ENCODE data around the gene SCLY.

SCLY gene

DNA sequence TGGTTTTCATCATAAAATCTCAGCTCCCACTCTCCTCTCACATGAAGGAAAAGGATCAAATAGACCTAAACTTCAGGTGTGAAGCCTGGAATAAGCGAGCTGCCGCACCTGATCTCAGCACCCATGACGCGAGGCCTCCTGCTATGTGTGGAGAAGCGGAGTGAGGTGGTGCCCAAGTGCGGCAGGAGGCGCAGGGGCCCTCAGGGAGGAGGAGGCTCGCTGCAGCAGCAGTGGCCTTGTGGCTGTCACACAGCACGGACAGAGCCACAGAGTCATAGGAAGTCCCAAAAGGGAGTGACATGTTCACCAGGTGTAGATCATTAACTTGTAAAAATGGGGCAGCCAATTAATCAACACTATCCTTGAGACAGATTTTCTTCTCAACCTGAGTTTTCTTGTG is 9.1 kb downstream of the SCLY start:
- no peak for DNase-seq (ENCODE audit: low spot score)

DNA sequence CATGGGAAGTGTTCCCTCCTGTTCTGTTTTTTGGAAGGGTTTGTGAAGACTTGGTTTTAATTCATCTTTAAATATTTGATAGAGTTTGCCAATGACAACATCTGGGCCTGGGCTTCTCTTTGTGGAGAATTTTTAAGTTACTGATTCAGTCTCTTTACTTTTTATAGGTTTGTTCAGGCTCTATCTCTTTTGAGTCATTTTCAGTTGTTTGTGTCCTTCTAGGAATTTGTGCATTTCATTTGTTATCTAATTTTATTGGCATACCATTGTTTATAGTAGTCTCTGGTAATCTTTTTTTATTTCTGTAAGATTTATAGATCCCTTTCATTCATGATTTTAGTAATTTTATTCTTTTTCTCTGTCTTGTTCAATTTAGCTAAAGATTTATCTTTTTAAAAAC is 14.6 kb downstream of the SCLY start:
- no peak for DNase-seq (ENCODE audit: low spot score)

DNA sequence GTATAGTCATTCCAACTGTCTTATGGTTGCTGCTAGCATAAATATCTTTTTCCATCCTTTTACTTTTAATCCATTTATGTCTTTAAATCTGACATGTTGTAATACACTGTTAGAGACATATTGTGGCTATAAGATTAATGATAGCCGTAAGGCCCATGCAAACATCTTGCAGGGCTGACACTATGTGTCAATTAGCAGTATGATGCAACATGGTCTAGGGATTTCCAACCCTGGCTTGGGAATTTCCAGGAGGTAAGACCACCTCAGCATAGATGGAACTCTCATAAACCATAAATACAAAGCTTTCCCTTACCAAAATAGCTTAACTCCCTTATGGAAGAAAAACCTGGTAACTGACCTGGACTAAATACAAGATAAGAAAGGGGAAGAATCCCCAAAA is 16.5 kb downstream of the SCLY start:
- DNase-seq (ENCODE audit: low spot score) = no peak

DNA sequence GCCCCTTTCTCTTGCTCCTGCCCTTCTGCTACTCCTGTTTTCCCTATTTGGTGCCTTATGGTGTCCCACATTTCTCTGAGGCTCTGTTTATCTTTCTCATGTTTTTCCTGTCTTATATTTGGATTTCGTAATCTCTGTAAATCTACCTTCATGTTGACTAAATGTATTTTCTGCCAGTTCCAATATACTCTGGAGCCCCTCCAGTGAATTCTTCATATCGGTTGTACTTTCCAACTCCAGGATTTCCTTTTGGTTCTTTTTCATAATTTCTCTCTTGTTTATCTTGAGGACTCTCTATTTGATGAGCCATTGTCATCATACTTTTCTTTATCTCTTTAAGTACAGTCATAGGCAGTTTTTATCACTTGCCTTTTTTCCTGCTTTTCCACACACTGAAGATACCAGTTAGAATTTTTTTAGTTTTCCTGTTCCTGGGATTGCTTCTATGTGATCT is 19.1 kb downstream of the SCLY start:
- no peak for DNase-seq (ENCODE audit: low spot score)

DNA sequence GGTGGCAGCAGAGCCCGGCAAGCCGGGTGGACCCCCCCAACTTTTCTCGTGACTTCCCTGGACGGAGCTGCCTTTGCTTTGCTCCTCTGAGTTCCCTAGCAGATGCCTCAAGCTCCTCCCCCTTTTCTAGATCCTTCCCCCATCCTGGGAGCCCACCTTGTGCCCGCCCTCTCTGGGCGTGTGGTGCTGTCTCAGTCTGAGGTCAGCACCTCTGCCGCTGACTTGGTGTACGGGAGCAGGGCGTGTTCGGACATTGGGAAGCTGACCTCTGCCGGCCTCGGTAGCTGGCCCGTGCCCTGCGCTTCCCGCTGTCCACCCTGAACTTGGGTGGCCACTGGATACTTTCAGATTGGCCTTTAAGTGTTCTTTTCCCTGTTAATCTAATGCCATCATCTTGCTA is 19.7 kb downstream of the SCLY start:
- no peak for DNase-seq (ENCODE audit: low spot score)

DNA sequence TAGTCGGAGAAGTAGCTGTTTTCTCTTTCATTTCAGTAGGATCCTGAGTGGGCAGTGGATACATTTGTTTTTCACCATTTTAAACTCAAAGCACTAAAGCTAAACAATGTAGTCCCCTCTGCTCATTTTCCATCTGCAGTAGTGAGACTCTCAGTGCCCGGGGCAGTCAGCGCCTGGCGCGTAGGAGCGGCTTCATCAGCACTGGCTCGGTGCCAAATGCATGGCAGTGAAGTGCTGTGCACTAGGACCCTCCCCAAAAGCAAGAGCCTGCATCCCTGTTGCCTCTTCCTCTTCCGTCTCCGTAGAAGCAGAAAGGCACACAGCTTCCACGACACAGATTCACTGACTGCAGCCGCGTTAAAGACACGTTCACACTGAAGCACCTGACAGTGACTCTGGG is 20.3 kb downstream of the SCLY start:
- no peak for DNase-seq (ENCODE audit: low spot score)

DNA sequence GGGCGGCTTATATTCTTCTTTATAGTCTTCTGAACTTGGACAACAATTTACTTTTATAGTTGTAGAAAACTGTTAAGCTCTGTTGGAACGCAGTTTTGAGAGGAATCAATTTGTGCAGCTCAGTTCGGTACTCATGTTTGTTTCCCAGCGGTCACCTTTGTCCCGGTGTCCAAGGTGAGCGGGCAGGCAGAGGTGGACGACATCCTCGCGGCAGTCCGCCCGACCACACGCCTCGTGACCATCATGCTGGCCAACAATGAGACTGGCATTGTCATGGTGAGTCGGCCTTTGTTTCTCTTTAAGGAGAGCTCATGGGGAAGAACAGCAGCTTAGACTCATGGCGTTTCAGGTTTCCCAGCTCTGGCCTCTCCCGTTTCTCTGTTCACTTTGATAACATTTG is 20.8 kb downstream of the SCLY start:
- no peak for DNase-seq (ENCODE audit: low spot score)

DNA sequence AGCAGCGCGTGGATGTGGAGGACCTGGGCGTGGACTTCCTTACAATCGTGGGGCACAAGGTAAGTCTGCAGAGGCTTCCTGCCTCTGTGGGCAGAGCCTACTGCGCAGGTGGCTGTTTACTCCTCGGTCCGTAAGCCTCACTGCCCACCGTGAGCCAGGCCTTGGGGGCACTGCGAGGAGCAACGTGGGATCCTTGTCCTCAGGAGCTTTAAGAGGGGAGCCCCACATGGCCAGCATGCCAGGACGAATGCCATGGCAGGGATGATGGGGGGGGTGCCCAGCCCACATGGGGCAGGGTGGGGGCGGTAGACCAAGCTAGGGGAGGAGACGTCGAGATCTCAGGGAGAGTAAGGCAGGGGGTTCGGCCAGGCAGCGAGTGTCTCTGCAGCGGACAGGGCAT is 21.4 kb downstream of the SCLY start:
- no peak for DNase-seq (ENCODE audit: low spot score)

DNA sequence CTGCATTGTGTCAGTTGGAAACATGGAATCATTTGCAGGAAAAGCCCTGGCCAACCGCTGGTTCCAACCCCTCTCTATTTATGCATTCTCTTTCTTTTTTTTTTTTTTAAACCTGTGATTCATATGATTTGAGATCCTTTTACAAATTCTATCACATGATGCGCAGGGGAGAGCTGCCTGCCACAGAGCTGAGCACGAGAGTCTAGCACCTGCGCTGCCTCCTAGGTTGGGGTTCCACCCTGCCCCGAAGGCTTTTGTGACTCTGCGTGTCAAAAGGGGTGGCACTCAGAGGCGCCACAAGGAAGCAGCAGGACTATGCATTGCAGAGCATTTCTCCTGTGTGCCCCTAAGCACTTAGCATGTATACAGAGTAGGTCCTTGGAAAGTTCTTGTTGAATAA is 22.0 kb downstream of the SCLY start:
- DNase-seq (ENCODE audit: low spot score) = no peak

DNA sequence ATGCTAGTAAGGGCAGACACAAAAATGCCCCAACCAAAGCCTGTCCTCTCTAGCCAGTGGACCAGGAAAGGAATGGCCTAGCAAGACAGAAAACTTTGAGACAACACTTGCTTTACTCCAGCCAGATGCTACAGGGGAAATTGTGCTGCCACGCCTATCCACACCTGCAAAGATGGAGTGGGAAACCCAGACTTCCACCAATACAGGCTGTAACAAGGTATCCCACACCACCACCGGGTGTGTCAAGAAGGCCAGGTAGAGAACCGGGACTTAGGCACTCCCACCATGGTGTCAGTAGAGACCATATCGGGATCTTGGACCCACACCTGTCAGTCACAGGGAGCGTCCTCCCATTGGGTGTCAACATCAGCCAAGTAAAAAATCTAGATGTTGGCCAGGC is 23.1 kb downstream of the SCLY start:
- DNase-seq (ENCODE audit: low spot score) = no peak

DNA sequence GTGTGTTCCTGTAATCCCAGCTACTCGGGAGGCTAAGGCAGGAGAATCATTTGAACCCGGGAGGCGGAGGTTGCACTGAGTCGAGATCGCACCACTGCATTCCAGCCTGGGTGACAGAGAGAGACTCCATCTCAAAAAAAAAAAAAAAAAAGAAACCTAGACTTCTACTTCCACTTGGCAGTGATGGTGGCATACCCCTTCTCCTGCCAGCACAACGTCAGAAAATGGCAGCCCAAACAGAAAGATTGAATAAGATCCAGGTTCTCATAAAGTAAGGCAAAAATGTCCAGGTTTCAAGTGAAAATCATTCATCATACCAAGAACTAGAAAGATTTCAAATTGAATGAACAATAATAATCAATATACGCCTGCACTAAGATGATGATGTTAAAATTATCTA is 24.0 kb downstream of the SCLY start:
- DNase-seq (ENCODE audit: low spot score) = no peak

DNA sequence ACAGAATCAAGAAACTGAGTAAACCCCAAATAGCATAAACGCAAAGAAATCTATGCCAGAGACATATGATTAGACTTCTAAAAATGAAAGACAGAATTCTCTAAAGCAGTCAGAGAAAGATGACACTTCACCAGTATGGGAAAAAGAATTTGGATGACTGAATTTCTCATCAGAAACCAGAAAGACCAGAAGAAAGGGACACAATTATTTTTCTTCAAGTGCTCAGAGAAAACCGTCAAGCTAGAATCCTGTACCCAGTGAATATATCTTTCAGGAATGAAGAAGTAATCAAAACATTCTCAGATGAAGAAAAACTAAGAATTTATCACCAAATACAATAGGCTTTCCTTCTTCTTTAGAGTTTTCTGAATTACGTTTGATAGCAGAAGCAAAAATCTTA is 25.1 kb downstream of the SCLY start:
- DNase-seq (ENCODE audit: low spot score) = no peak

DNA sequence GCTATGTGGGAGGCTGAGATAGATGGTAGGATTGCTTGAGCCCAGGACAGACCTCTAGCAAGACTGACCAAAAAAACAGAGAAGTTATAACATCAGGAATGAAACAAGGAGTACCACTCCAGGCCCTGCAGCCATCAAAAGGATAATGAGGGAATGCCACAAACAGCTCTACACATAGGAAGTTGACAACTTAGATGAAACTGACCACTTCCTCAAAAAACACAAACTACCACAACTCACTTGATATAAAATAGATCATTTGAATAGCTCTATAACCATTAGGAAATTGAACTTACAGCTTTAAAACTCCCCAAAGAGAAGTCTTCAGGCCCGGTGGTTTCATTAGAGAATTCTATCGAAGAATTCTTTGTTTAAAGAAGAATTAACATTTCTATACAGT is 26.4 kb downstream of the SCLY start:
- no peak for DNase-seq (ENCODE audit: low spot score)

DNA sequence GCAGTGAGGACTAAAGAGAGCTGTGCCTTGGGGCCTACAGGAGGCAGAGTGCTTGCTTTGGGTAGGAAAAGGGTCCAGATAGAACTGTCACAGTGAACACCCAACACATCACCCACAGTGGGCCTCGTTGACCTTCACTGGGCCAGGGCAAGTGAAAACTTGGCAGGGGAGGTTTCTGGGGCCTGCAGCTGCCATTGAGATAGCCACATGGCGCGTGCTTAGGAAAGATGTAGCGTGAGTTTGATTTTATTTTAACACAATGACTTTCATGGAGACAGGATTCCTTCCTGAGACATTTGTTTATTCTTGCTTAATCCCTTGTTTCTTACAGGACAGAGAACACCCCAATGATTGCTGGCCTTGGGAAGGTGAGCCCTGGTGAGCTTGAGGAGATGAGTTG is 30.1 kb downstream of the SCLY start:
- DNase-seq (ENCODE audit: low spot score) = no peak

DNA sequence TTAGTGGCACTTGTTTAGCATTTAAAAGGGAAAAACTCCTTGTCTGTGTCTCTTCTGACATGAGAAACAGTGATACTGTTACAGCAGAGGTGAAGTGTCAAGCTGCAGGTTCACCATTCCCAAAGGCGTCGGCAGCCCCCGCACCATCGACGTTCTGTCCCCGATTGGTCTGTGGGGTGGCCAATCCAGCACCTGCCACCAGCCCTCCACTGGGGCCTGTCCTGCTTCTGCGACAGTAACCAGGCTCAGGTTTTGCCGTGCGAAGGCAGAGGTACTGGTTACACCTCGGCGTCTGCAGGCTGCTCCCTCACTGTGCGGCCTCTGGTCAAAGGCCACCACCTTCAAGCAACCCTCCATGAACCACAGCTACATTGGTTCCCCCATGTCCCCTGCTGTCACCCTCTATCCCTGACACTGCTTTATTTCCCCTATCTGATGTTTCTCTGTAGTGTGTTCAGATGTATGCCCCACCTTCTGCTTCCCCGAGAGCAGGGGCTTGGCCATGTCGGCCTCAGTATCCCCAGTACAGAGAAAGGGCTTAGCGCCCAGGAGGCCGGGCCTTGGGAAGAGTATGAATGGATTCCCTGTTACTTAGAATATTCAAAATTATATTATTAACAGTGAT is 30.7 kb downstream of the SCLY start:
- peak; percentile 5 for DNase-seq (ENCODE audit: low spot score)

DNA sequence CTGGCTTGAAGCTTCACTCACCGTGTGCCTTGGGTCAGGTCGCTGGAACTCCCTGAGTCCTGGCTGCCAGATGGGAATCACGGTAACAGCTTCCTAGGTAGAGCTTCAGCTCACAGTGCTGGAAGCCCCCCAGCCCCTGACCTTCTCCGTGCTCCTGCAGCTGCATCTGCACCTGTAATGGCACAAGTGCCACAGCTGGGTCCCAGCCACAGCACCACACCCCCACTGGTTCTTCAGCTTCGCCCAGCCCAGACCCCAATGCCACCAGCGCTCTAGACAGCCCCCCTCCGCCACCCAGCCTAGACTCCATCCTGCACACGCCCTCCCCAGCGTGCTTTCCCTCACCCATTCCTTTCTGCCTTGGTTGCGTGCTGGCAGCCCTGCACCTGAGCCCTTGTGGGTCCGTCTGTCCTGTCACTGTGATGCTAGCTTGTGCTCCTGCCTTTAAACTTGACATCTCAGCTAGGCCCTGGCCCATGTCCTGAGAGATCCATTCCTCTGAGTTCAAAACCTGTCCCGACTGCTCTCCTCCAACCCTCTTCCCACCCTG is 31.8 kb downstream of the SCLY start:
- peak; percentile 4 for DNase-seq (ENCODE audit: low spot score)

DNA sequence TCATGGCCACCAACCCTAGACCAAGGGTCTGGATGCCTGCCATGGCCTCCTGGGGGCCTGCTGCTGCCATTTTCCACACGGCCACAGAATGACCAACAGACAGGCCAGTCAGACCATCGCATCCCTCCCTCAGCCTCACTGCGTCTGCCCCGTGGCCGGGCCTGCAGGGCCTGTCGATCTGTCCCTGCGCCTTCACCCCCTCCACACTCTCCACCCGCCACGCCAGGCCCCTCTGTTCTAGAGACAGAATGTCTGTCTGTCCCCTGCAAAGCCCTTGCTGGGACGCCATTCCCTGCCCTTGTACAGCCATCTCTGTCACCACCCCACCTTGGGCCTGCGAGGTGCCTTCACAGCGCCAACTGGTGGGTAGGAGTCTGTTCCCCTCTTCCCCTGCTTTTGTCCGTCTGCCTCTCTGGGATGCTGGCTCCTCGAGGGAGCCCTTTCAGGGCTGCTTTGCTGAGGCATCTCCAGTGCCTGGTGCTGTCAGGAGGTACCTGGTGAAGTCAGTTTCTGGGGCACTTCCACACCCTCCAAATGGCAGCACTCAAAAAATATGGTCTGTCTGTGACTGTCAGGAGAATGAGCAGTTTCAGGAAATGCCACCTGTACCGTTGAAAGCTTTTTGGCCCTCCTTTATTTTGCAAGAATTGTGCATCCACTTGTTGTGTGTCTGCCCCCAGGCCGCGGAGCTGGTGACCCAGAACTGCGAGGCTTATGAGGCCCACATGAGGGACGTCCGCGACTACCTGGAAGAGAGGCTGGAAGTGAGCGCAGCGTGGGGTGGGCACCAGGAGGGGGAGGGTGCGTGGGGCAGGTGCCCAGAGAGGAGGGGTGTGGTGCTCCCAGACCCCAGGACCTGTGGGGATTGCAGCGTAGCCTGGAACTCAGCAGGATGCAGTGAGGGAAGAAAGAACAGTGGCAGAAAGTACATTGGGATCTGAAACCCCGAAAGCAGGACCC is 32.7 kb downstream of the SCLY start:
- DNase-seq (ENCODE audit: low spot score) = peak; percentile 23

DNA sequence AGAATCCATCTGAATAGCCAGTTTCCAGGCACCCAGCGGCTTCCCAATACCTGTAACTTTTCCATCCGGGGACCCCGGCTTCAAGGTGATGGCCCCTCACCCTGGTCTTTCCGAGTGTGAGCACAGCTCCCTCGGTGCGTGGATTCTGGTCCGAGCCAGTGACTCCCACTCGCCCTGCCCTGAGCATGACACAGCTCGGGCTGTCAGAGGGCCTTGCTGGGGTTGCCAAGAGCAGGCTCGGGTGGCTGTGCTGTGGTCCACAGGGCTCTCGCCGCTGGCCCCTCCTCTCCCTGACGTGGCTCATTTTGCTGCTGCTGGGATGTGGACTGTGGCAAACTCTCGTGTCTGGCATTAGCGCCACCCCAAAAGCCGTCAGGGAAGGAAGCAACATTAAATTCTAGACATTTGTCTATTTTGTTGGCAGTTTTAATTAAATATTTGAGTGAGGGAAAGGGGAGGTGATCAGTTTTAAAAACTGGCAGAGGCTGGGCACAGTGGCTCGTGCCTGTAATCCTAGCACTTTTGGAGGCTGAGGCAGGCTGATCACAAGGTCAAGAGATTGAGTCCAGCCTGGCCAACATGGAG is 33.7 kb downstream of the SCLY start:
- DNase-seq (ENCODE audit: low spot score) = no peak

DNA sequence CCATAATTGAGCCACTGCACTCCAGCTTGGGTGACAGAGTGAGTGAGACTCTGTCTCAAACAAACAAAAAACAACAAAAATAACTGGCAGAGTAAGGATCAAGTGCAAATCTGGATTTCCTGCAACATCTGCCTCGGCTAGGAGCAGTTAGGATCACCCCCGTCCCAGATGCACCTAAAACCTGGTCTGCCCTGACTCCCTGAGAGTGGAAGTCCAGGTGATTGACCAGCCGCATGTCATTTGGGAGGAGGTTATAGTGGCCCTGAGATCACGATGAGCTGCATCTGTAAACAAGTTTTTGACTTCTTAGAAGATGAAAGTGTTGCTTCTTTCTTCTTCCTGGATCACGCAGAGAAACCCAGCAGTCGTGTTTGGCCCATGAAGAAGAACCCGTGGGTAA is 34.3 kb downstream of the SCLY start:
- no peak for DNase-seq (ENCODE audit: low spot score)

DNA sequence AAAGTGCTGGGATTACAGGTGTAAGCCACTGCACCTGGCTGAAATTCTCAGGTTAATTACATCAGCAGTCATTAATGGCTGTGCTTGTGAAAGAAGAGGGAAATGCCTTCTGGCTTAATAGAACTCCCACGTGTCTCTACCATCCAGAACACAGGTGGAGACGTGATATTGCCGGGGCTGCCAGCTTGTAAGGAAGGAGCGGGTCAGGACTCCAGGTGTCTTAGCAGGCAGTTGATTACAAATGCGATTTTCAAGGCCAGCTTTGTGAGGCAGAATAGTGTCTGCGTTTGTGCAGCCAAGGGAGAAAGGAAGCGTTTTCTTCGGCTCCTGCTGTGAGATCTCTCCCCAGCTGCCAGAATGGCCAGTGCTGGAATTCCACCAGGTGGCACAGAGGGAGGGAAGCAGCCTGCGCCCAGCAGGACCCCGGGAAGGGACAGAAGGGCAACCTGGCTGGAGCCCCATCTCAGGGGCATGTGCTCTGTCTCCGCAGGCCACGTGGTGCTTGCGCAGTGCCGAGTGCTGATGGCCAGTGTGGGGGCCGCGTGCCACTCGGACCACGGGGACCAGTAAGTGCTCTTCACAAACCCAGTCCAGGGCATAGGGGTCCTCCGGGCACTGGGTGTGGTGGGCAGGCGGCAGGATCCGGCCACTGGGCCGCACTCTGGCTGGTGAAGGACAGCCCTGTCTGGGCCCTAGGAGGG is 35.7 kb downstream of the SCLY start:
- peak; percentile 55 for DNase-seq (ENCODE audit: low spot score)

DNA sequence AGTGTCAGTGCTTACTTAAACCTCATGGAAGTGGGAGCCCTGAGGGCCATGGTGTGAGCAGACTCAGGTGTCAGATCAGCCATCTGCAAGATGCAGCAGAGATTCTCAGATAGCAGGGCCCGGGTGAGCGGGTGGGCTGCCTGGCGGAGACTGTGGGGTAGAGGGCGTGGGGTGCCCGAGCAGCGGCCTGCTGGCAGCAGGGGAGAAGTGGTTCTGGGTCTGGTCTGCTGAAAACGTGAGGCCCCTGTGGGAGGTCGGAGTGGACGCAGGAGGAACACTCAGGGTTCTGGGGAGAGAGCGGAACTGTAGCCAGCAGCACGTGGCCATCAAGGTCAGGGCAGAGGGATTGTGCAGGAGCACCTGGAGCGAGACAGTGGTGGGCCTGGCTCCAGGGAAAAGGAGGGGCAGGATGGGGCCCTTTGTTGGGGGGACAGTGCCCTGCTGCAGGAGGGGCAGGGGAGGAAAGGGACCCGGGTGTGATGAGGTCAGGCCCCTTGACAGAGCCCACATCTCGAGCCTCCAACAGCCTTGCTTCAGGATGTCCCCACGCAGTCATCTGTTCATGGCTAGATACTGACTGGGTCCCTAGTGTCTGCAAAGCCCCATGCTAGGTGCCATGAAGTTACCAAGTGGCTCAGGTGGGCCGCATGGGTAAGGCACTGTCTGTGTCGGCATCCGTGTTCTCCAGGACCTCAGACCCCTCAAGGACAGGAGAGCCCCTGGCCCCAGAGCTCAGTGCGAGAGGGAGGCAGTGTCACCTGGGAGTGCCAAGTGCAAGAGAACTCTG is 36.6 kb downstream of the SCLY start:
- peak; percentile 16 for DNase-seq (ENCODE audit: low spot score)

All from iPS-NIHi11 (cell line).